ENCODE data around the gene EEF1G.

The EEF1G gene

GRCh38 chr11:62516736-62517371 is 56.8 kb downstream of the EEF1G start:
- DNase-seq (ENCODE audit: low read depth), result no peak
- TF ChIP-seq CTCF (conservative IDR thresholded peaks at IDR 0.05; ENCODE audit: low read length), result no peak
- H3K4me3 ChIP-seq (ENCODE audit: low read length), result no peak overlapping the region

- TF ChIP-seq CTCF (conservative IDR thresholded peaks at IDR 0.05; ENCODE audit: low read length), result no peak
- DNase-seq (ENCODE audit: low read depth), result no peak
- H3K4me3 ChIP-seq (ENCODE audit: low read length), result no peak overlapping the region
Observed at GRCh38 chr11:62514151-62514550, 59.5 kb downstream of the EEF1G start.

GRCh38 chr11:62513626-62514025 is 60.1 kb downstream of the EEF1G start:
- H3K4me3 ChIP-seq (ENCODE audit: low read length), result no peak overlapping the region
- no peak for DNase-seq (ENCODE audit: low read depth)
- no peak for TF ChIP-seq CTCF (conservative IDR thresholded peaks at IDR 0.05; ENCODE audit: low read length)

- DNase-seq (ENCODE audit: low read depth), result no peak
- no peak for TF ChIP-seq CTCF (conservative IDR thresholded peaks at IDR 0.05; ENCODE audit: low read length)
- no peak overlapping the region for H3K4me3 ChIP-seq (ENCODE audit: low read length)
Observed at GRCh38 chr11:62512961-62513360, 60.7 kb downstream of the EEF1G start.

Measured in AG10803 (cell line).